ENCODE results near the gene PLEKHA7.

The PLEKHA7 gene

GRCh38 chr11:16814410-16815046 lies 199.7 kb downstream of the PLEKHA7 start:
- no peak for DNase-seq

- DNase-seq = no peak
These were observed 201.1 kb downstream of the PLEKHA7 start for GRCh38 chr11:16813126-16813525.

- peak in 11 of 51 donors; percentile 7 to 45 (median 27) for DNase-seq
These were observed 201.9 kb downstream of the PLEKHA7 start for GRCh38 chr11:16812274-16812673.

GRCh38 chr11:16811136-16812020 lies 202.8 kb downstream of the PLEKHA7 start:
- no peak for DNase-seq

- peak in 45 of 51 donors; percentile 17 to 88 (median 63) for DNase-seq
These were observed 204.1 kb downstream of the PLEKHA7 start for GRCh38 chr11:16809886-16810668.

GRCh38 chr11:16807306-16807705 lies 206.9 kb downstream of the PLEKHA7 start:
- DNase-seq = peak in 2 of 51 donors; percentile 13 to 23

- peak in 20 of 51 donors; percentile 15 to 65 (median 36) for DNase-seq
These were observed 207.4 kb downstream of the PLEKHA7 start for GRCh38 chr11:16806791-16807190.

- no peak for DNase-seq
These were observed 208.3 kb downstream of the PLEKHA7 start for GRCh38 chr11:16805938-16806337.

GRCh38 chr11:16804104-16804947 lies 209.9 kb downstream of the PLEKHA7 start:
- no peak for DNase-seq

GRCh38 chr11:16801288-16801980 lies 212.8 kb downstream of the PLEKHA7 start:
- no peak for DNase-seq

GRCh38 chr11:16800382-16800781 lies 213.8 kb downstream of the PLEKHA7 start:
- no peak for DNase-seq

GRCh38 chr11:16799890-16800289 lies 214.3 kb downstream of the PLEKHA7 start:
- DNase-seq = no peak

GRCh38 chr11:16799221-16799620 lies 215.0 kb downstream of the PLEKHA7 start:
- no peak for DNase-seq

GRCh38 chr11:16797776-16798175 lies 216.4 kb downstream of the PLEKHA7 start:
- DNase-seq = no peak

GRCh38 chr11:16796311-16796710 lies 217.9 kb downstream of the PLEKHA7 start:
- DNase-seq = no peak

- no peak for DNase-seq
These were observed 219.1 kb downstream of the PLEKHA7 start for GRCh38 chr11:16795146-16795545.

GRCh38 chr11:16794047-16794818 lies 220.0 kb downstream of the PLEKHA7 start:
- no peak for DNase-seq

GRCh38 chr11:16793511-16793910 lies 220.7 kb downstream of the PLEKHA7 start:
- no peak for DNase-seq

- no peak for DNase-seq
These were observed 221.2 kb downstream of the PLEKHA7 start for GRCh38 chr11:16793009-16793408.

- no peak for DNase-seq
These were observed 221.8 kb downstream of the PLEKHA7 start for GRCh38 chr11:16792426-16792825.

Measured in hypothalamus (tissue), 51 donors.